ENCODE measurements around the gene GABPB1. TPM values are rescaled to one million over a fixed set of nuclear protein-coding genes. Genes with fewer than 3 reads are reported as not detected.

GABPB1 gene
- total RNA-seq, 4 donors from 2014 or later: 7.4 to 11.5 (median 8.7) TPM

GRCh38 chr15:50278496-50278895 lies 76.5 kb downstream of the GABPB1 start:
- ATAC-seq: no peak
- intact Hi-C loops (cut with DNase I; ENCODE audit: low total_unique reads): no loop called here
- Histone ChIP-seq H3K4me3 (no peak overlapping the region), H3K27me3 (no peaks in the 10 kb centered on the region), H3K4me1 (no peaks in the 10 kb centered on the region), H3K9me3 (no peaks in the 10 kb centered on the region), H3K27ac (no peak overlapping the region), H3K36me3 (no peaks in the 10 kb centered on the region)
- in situ Hi-C loops (cut with MboI; ENCODE audit: low sequenced_read_pairs in 4 of 4): no loop called here
- no peak for TF ChIP-seq CTCF (IDR thresholded peaks at IDR 0.05 in 4 of 5, conservative IDR thresholded peaks at IDR 0.05 in 1 of 5)
- TF ChIP-seq POLR2A (IDR thresholded peaks at IDR 0.05): no peak
- DNase-seq: no peak

DNA sequence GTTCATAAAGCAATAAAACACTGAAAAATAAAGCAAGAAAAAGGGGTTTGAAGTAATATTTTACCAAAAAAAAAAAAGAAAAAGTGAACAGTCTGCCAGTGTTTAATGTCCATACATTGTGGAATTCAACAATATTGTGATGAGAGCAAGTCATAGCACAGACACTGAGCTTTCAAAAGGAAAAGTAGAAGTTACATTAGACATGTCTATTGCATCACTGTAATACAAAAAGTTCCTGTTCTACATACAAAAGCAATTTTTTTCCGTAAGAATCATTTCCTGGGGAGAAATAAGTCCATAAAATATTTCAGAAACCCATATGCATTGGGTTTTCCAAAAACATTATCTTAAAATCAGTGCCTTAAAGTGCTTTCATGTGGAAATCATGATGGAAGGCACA lies 77.6 kb downstream of the GABPB1 start:
- no peak overlapping the region for H3K27ac ChIP-seq
- no peaks in the 10 kb centered on the region for H3K9me3 ChIP-seq
- DNase-seq (no peak), ATAC-seq (no peak)
- in situ Hi-C loops (cut with MboI; ENCODE audit: low sequenced_read_pairs in 4 of 4): no loop called here
- no peak overlapping the region for H3K4me3 ChIP-seq
- intact Hi-C loops (cut with DNase I; ENCODE audit: low total_unique reads): no loop called here
- no peaks in the 10 kb centered on the region for H3K27me3 ChIP-seq
- no peaks in the 10 kb centered on the region for H3K4me1 ChIP-seq
- H3K36me3 ChIP-seq: no peaks in the 10 kb centered on the region
- no peak for TF ChIP-seq POLR2A (IDR thresholded peaks at IDR 0.05)
- TF ChIP-seq CTCF (IDR thresholded peaks at IDR 0.05 in 4 of 5, conservative IDR thresholded peaks at IDR 0.05 in 1 of 5): no peak

GRCh38 chr15:50275908-50276307 lies 79.1 kb downstream of the GABPB1 start:
- intact Hi-C loops (cut with DNase I; ENCODE audit: low total_unique reads): no loop called here
- Histone ChIP-seq H3K36me3 (no peaks in the 10 kb centered on the region), H3K9me3 (no peaks in the 10 kb centered on the region), H3K4me3 (no peak overlapping the region), H3K4me1 (no peaks in the 10 kb centered on the region), H3K27ac (no peak overlapping the region), H3K27me3 (no peaks in the 10 kb centered on the region)
- in situ Hi-C loops (cut with MboI; ENCODE audit: low sequenced_read_pairs in 4 of 4): no loop called here
- DNase-seq: no peak
- TF ChIP-seq POLR2A (IDR thresholded peaks at IDR 0.05) (no peak), CTCF (IDR thresholded peaks at IDR 0.05 in 4 of 5, conservative IDR thresholded peaks at IDR 0.05 in 1 of 5) (no peak)
- no peak for ATAC-seq

GRCh38 chr15:50275091-50275490 lies 79.9 kb downstream of the GABPB1 start:
- H3K4me3 ChIP-seq: no peak overlapping the region
- TF ChIP-seq CTCF (IDR thresholded peaks at IDR 0.05 in 4 of 5, conservative IDR thresholded peaks at IDR 0.05 in 1 of 5) (no peak), POLR2A (IDR thresholded peaks at IDR 0.05) (no peak)
- no peaks in the 10 kb centered on the region for H3K27me3 ChIP-seq
- intact Hi-C loops (cut with DNase I; ENCODE audit: low total_unique reads) (no loop called here), in situ Hi-C loops (cut with MboI; ENCODE audit: low sequenced_read_pairs in 4 of 4) (no loop called here)
- H3K4me1 ChIP-seq: no peaks in the 10 kb centered on the region
- DNase-seq (no peak), ATAC-seq (no peak)
- no peak overlapping the region for H3K27ac ChIP-seq
- H3K36me3 ChIP-seq: no peaks in the 10 kb centered on the region
- H3K9me3 ChIP-seq: no peaks in the 10 kb centered on the region

DNA sequence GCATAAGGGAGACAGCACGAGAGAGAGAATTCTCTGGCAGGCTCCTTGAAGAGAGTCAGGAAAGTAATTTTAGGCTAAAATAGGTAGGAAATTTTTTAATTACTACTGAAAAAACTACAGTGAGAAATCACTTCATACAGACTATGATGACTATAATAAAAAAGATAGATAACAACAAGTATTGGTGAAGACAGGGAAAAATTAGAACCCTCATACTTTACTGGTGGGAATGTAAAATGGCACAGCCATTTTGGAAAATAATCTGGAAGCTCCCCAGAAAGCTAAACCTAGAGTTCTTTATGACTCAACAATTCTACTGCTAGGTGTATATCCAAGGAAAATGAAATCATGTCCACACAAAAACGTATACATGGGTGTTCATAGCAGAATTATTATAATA lies 87.4 kb downstream of the GABPB1 start:
- DNase-seq: no peak
- Histone ChIP-seq H3K4me1 (no peaks in the 10 kb centered on the region), H3K36me3 (no peaks in the 10 kb centered on the region), H3K9me3 (no peaks in the 10 kb centered on the region), H3K4me3 (no peak overlapping the region), H3K27ac (no peak overlapping the region), H3K27me3 (no peaks in the 10 kb centered on the region)
- no peak for TF ChIP-seq POLR2A (IDR thresholded peaks at IDR 0.05)
- TF ChIP-seq CTCF (IDR thresholded peaks at IDR 0.05 in 4 of 5, conservative IDR thresholded peaks at IDR 0.05 in 1 of 5): no peak
- intact Hi-C loops (cut with DNase I; ENCODE audit: low total_unique reads): no loop called here
- ATAC-seq: no peak
- in situ Hi-C loops (cut with MboI; ENCODE audit: low sequenced_read_pairs in 4 of 4): no loop called here
